HL-60 (cell line): Measurements from ENCODE around the gene SOX1.

ENCODE experiments used
- DNase-seq, 2 experiments: peaks; one replicate each; pipeline ENCODE4 v3.0.0-alpha.2; 2010 to 2020; ENCODE audit warnings: low read depth in 1 of 2, low spot score in 1 of 2
- H3K27ac ChIP-seq: fragments of 250-450 bp; sonication (Bioruptor Pico); replicated peaks from 2 replicates; pipeline ENCODE4 v1.5.1; 2020; ENCODE audit warnings: mild to moderate bottlenecking, moderate library complexity
- H3K27me3 ChIP-seq: fragments of 250-450 bp; sonication (Bioruptor Pico); 2 replicates; pipeline ENCODE4 v1.5.1; 2021; ENCODE audit warnings: mild to moderate bottlenecking, moderate library complexity; ENCODE audit not compliant: insufficient read depth, poor library complexity, severe bottlenecking
- H3K4me3 ChIP-seq: replicated peaks from 2 replicates; pipeline ENCODE4 v1.5.1; 2011; ENCODE audit warnings: mild to moderate bottlenecking, control low read depth, low read length; ENCODE audit not compliant: insufficient read depth
- GABPA ChIP-seq: IDR thresholded peaks from 2 replicates; pipeline ENCODE4 v1.6.1; 2012; ENCODE audit warnings: low read depth
- POLR2AphosphoS5 ChIP-seq: IDR thresholded peaks from 2 replicates; pipeline ENCODE4 v1.6.1; 2012; ENCODE audit warnings: low read depth
- SPI1 ChIP-seq: IDR thresholded peaks from 2 replicates; pipeline ENCODE4 v1.6.1; 2012; ENCODE audit warnings: low read depth, mild to moderate bottlenecking, borderline replicate concordance
- TF ChIP-seq, protein P1 (sequence below): IDR thresholded peaks from one replicate; pipeline ENCODE4 v1.5.1; 2011; ENCODE audit warnings: low read length, control low read depth, inconsistent platforms; ENCODE audit not compliant: insufficient read depth
- TF ChIP-seq, protein P2 (sequence below): IDR thresholded peaks from 2 replicates; pipeline ENCODE4 v1.6.1; 2012; ENCODE audit warnings: low read depth; ENCODE audit not compliant: insufficient replicate concordance

Gene SOX1

DNA sequence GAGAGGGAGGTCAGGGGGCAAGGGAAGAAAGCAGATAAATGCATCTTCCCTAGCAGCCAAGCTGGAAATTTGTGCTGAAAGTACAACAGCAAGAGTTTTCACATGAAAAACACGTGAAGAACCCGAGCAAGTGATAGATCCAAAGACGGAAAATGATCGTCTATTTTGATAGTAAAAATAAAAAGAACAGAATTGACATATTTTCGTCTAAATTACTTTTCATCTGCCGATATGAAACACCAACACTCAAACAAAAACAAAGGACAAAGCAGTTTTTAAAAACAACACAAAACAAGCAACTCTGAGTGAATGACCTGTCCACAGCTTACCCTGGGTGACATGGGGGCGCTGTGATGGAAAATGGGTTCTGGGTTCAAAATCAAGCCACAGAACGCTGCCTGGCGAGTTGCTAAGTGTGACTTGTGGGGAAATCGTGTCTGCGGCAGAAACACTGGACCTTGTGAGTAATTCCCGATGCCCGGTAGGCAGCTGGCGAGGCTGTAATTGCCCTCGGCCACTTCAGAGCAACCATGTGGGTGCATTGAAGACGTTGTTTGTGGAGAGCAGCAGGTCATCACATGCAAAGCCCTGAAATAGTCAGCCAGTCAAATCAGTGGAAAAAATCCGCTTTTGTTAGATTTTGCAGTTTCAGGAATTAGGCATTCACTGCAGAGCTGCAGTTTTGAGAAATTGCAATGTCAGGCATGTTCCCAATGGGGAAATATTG lies 7.4 kb downstream of the SOX1 start:
- Histone ChIP-seq H3K27me3 (peaks cover 74% of the 10 kb centered on the region), H3K27ac (no peak overlapping the region), H3K4me3 (no peak overlapping the region)
- DNase-seq = no peak
- TF ChIP-seq, protein P1, sequence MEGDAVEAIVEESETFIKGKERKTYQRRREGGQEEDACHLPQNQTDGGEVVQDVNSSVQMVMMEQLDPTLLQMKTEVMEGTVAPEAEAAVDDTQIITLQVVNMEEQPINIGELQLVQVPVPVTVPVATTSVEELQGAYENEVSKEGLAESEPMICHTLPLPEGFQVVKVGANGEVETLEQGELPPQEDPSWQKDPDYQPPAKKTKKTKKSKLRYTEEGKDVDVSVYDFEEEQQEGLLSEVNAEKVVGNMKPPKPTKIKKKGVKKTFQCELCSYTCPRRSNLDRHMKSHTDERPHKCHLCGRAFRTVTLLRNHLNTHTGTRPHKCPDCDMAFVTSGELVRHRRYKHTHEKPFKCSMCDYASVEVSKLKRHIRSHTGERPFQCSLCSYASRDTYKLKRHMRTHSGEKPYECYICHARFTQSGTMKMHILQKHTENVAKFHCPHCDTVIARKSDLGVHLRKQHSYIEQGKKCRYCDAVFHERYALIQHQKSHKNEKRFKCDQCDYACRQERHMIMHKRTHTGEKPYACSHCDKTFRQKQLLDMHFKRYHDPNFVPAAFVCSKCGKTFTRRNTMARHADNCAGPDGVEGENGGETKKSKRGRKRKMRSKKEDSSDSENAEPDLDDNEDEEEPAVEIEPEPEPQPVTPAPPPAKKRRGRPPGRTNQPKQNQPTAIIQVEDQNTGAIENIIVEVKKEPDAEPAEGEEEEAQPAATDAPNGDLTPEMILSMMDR = no peak
- TF ChIP-seq POLR2AphosphoS5 (no peak), GABPA (no peak), SPI1 (no peak)
- TF ChIP-seq, protein P2, sequence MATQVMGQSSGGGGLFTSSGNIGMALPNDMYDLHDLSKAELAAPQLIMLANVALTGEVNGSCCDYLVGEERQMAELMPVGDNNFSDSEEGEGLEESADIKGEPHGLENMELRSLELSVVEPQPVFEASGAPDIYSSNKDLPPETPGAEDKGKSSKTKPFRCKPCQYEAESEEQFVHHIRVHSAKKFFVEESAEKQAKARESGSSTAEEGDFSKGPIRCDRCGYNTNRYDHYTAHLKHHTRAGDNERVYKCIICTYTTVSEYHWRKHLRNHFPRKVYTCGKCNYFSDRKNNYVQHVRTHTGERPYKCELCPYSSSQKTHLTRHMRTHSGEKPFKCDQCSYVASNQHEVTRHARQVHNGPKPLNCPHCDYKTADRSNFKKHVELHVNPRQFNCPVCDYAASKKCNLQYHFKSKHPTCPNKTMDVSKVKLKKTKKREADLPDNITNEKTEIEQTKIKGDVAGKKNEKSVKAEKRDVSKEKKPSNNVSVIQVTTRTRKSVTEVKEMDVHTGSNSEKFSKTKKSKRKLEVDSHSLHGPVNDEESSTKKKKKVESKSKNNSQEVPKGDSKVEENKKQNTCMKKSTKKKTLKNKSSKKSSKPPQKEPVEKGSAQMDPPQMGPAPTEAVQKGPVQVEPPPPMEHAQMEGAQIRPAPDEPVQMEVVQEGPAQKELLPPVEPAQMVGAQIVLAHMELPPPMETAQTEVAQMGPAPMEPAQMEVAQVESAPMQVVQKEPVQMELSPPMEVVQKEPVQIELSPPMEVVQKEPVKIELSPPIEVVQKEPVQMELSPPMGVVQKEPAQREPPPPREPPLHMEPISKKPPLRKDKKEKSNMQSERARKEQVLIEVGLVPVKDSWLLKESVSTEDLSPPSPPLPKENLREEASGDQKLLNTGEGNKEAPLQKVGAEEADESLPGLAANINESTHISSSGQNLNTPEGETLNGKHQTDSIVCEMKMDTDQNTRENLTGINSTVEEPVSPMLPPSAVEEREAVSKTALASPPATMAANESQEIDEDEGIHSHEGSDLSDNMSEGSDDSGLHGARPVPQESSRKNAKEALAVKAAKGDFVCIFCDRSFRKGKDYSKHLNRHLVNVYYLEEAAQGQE = no peak

DNA sequence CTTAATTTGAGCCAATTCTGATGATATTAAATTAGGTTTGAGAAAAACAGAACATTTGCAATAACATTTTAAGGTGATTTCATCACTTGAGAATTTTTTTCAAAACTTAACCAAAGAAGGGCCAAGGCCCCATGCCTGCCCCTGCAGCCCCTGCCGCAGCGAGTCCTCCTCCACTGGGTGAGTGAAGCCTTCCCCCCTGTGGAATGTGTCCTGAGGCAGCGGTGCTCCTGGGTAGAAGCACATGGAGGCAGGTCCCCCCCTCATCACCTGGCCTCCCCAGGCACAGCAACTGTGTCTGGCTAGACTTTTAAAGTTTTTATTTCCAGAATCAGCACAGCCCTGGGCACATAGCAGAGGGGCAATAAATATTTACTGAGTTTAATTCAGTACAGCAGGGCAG lies 10.8 kb downstream of the SOX1 start:
- no peak for DNase-seq
- H3K27me3 ChIP-seq = peaks cover 43% of the 10 kb centered on the region
- H3K4me3 ChIP-seq = no peak overlapping the region
- H3K27ac ChIP-seq = no peak overlapping the region
- TF ChIP-seq GABPA (no peak), SPI1 (no peak)
- TF ChIP-seq, protein P2 = no peak
- TF ChIP-seq, protein P1 = no peak

DNA sequence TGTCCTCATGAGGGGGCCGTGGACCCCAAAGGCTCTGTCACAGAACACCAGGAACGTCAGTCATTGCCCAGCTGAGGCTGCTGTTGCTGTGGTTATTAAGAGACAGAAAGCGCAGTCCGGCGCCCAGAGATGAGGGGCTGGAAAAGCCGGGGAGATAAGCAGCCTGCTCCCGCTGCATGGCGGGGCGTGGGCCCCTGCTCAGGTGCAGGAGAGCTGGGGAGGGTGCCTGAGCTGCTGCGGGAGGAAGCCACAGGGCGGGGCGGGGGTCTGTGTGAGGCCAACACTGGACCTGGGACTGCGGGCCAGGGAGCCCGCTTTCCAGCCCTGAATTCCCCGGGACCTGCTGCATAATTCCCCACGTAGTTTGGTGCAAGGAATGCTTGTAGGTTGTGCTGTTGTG lies 11.3 kb downstream of the SOX1 start:
- H3K27ac ChIP-seq = no peak overlapping the region
- TF ChIP-seq POLR2AphosphoS5 (no peak), GABPA (no peak), SPI1 (no peak)
- TF ChIP-seq, protein P2 = no peak
- TF ChIP-seq, protein P1 = no peak
- H3K4me3 ChIP-seq = no peak overlapping the region
- DNase-seq = no peak
- peaks cover 38% of the 10 kb centered on the region for H3K27me3 ChIP-seq
